CD4-positive, alpha-beta T cell treated with Interleukin-6 for 4 hours (primary cell): Measurements from ENCODE around the gene CD164L2.
"Not testable (repeated sequence)": the region's sequence is repeated elsewhere in the genome, so short reads cannot be mapped to it uniquely, and the experiment has no call there.

Source experiments
- DNase-seq: peaks from one replicate; pipeline ENCODE4 v3.0.0-alpha.2; 2020; ENCODE audit warnings: mixed read lengths

The CD164L2 gene

GRCh38 chr1:27383039-27383605 lies at the start of gene CD164L2:
Gene CD164L2, minus strand, starts transcription at chr1:27383333. Its CDS starts 94 bp downstream, at chr1:27383239.
- DNase-seq = peak; percentile 65

GRCh38 chr1:27432725-27433124 lies 49.6 kb upstream of the CD164L2 start:
- not testable (repeated sequence) for DNase-seq

GRCh38 chr1:27431601-27431940 lies 48.4 kb upstream of the CD164L2 start:
- no peak for DNase-seq

- DNase-seq = peak; percentile 51
Observed at GRCh38 chr1:27430903-27431600, 47.9 kb upstream of the CD164L2 start.

- no peak for DNase-seq
Observed at GRCh38 chr1:27429029-27429425, 45.9 kb upstream of the CD164L2 start.

GRCh38 chr1:27428316-27429028 lies 45.3 kb upstream of the CD164L2 start:
- DNase-seq = peak; percentile 44

GRCh38 chr1:27427816-27428315 lies 44.7 kb upstream of the CD164L2 start:
- DNase-seq = no peak

- peak; percentile 16 for DNase-seq
Observed at GRCh38 chr1:27427329-27427728, 44.2 kb upstream of the CD164L2 start.

- DNase-seq = no peak
Observed at GRCh38 chr1:27423709-27424108, 40.6 kb upstream of the CD164L2 start.

- peak; percentile 52 for DNase-seq
Observed at GRCh38 chr1:27418326-27419185, 35.4 kb upstream of the CD164L2 start.

GRCh38 chr1:27417713-27418112 lies 34.6 kb upstream of the CD164L2 start:
- DNase-seq = no peak

GRCh38 chr1:27416387-27417111 lies 33.4 kb upstream of the CD164L2 start:
- peak; percentile 70 for DNase-seq

- DNase-seq = no peak
Observed at GRCh38 chr1:27414091-27414490, 31.0 kb upstream of the CD164L2 start.

- DNase-seq = no peak
Observed at GRCh38 chr1:27413004-27413403, 29.9 kb upstream of the CD164L2 start.

GRCh38 chr1:27412502-27412901 lies 29.4 kb upstream of the CD164L2 start:
- no peak for DNase-seq

GRCh38 chr1:27410709-27411108 lies 27.6 kb upstream of the CD164L2 start:
- DNase-seq = no peak

- DNase-seq = no peak
Observed at GRCh38 chr1:27409669-27410068, 26.5 kb upstream of the CD164L2 start.

- DNase-seq = no peak
Observed at GRCh38 chr1:27408151-27408550, 25.0 kb upstream of the CD164L2 start.

GRCh38 chr1:27406791-27407190 lies 23.7 kb upstream of the CD164L2 start:
- DNase-seq = not testable (repeated sequence)

GRCh38 chr1:27406362-27406680 lies 23.2 kb upstream of the CD164L2 start:
- no peak for DNase-seq

GRCh38 chr1:27405598-27406361 lies 22.6 kb upstream of the CD164L2 start:
- DNase-seq = not testable (repeated sequence)

GRCh38 chr1:27405074-27405473 lies 21.9 kb upstream of the CD164L2 start:
- DNase-seq = no peak
